ENCODE data around the gene LDOC1.

DNA sequence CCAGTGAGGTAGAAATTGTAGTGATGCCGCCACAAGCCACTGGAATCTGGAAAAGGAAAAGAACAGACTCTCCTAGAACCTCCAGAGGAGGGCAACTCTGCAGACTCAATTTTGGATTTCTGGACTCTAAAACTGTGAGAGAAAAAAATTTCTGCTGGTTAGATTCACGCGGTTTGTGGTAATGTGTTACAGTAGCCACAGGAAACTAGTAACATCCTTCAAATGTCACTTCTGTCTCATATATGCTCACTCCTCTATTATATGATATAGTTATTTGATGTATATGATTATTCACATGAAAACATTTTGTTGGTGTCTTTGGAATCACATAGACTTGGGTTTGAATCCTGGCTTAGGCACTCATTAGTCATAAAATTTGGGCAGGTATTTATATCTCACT is 18.8 kb downstream of the LDOC1 start:
- TF ChIP-seq, protein P1, sequence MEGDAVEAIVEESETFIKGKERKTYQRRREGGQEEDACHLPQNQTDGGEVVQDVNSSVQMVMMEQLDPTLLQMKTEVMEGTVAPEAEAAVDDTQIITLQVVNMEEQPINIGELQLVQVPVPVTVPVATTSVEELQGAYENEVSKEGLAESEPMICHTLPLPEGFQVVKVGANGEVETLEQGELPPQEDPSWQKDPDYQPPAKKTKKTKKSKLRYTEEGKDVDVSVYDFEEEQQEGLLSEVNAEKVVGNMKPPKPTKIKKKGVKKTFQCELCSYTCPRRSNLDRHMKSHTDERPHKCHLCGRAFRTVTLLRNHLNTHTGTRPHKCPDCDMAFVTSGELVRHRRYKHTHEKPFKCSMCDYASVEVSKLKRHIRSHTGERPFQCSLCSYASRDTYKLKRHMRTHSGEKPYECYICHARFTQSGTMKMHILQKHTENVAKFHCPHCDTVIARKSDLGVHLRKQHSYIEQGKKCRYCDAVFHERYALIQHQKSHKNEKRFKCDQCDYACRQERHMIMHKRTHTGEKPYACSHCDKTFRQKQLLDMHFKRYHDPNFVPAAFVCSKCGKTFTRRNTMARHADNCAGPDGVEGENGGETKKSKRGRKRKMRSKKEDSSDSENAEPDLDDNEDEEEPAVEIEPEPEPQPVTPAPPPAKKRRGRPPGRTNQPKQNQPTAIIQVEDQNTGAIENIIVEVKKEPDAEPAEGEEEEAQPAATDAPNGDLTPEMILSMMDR (IDR thresholded peaks at IDR 0.05) = no peak
- TF ChIP-seq POLR2AphosphoS5 (IDR thresholded peaks at IDR 0.05) = no peak
